HEK293 (cell line): ENCODE results near the gene TOM1.
A peak's percentile ranks its signal among the peaks of the same experiment; 100 is the strongest.

Experiments
- CTCF ChIA-PET: fragments of 350-600 bp; formaldehyde crosslinking; extraction: SDS; loops from one replicate; lab custom pipeline; 2021; ENCODE audit warnings: antibody characterized with exemption; lab: Yijun Ruan, JAX
- POLR2A ChIA-PET: fragments of 300-600 bp; formaldehyde crosslinking; extraction: SDS; loops from one replicate; lab custom pipeline; 2020; ENCODE audit warnings: antibody characterized with exemption, inconsistent platforms; lab: Yijun Ruan, JAX
- H3K27ac ChIP-seq: fragments of 200-500 bp; sonication (Bioruptor generic); 2 replicates; pipeline ENCODE4 v1.5.1; 2014; ENCODE audit warnings: low read depth, low read length, control low read depth, inconsistent platforms; ENCODE audit errors: extremely low read depth
- H3K36me3 ChIP-seq, 2 experiments: fragments of 200-500 bp in 1 of 2; sonication (Bioruptor generic) in 1 of 2; 1 replicate in 1 of 2; 2 replicates in 1 of 2; pipeline ENCODE4 v1.5.1; 2014 to 2017; ENCODE audit warnings: inconsistent platforms in 2 of 2, low read length in 2 of 2; ENCODE audit not compliant: control insufficient read depth in 2 of 2, insufficient read depth in 1 of 2
- H3K4me1 ChIP-seq: fragments of 200-500 bp; sonication (Bioruptor generic); 2 replicates; pipeline ENCODE4 v1.5.1; 2014; ENCODE audit warnings: mild to moderate bottlenecking, low read length, inconsistent platforms; ENCODE audit not compliant: control insufficient read depth, insufficient read depth
- H3K4me3 ChIP-seq: 2 replicates; pipeline ENCODE4 v1.5.1; 2011; ENCODE audit warnings: low read depth, mild to moderate bottlenecking, control low read depth, low read length, moderate library complexity
- H3K9me3 ChIP-seq: fragments of 200-500 bp; sonication (Bioruptor generic); 2 replicates; pipeline ENCODE4 v1.5.1; 2014; ENCODE audit warnings: low read depth, low read length, inconsistent platforms; ENCODE audit not compliant: control insufficient read depth, insufficient read depth
- GLI4 ChIP-seq: fragments of 450-650 bp; formaldehyde crosslinking; IDR thresholded peaks from 2 replicates; pipeline ENCODE4 v1.5.1; 2016; ENCODE audit warnings: missing biosample characterization, missing genetic modification characterization
- IKZF3 ChIP-seq: fragments of 450-650 bp; IDR thresholded peaks from 2 replicates; pipeline ENCODE4 v1.5.0; 2018; ENCODE audit warnings: missing biosample characterization, mild to moderate bottlenecking, missing genetic modification characterization, moderate library complexity
- PRDM6 ChIP-seq: fragments of 450-650 bp; formaldehyde crosslinking; IDR thresholded peaks from 2 replicates; pipeline ENCODE4 v1.5.1; 2017; ENCODE audit warnings: missing biosample characterization, missing genetic modification characterization
- RBAK ChIP-seq: fragments of 450-650 bp; formaldehyde crosslinking; IDR thresholded peaks from 2 replicates; pipeline ENCODE4 v1.5.1; 2016; ENCODE audit warnings: missing biosample characterization, missing genetic modification characterization
- SCRT1 ChIP-seq: fragments of 450-650 bp; formaldehyde crosslinking; IDR thresholded peaks from 2 replicates; pipeline ENCODE4 v1.5.1; 2016; ENCODE audit warnings: missing biosample characterization, missing genetic modification characterization, borderline replicate concordance
- ZBTB48 ChIP-seq: fragments of 450-650 bp; formaldehyde crosslinking; IDR thresholded peaks from 2 replicates; pipeline ENCODE4 v1.5.1; 2016; ENCODE audit warnings: missing biosample characterization, missing genetic modification characterization
- ZFP41 ChIP-seq: fragments of 450-650 bp; formaldehyde crosslinking; IDR thresholded peaks from 2 replicates; pipeline ENCODE4 v1.5.1; 2016; ENCODE audit warnings: missing biosample characterization, missing genetic modification characterization, borderline replicate concordance
- ZNF10 ChIP-seq: fragments of 450-650 bp; formaldehyde crosslinking; IDR thresholded peaks from 2 replicates; pipeline ENCODE4 v1.5.1; 2017; ENCODE audit warnings: missing biosample characterization, missing genetic modification characterization
- ZNF146 ChIP-seq: fragments of 450-650 bp; formaldehyde crosslinking; IDR thresholded peaks from 2 replicates; pipeline ENCODE4 v1.5.1; 2016; ENCODE audit warnings: missing biosample characterization, missing genetic modification characterization
- ZNF175 ChIP-seq: fragments of 450-650 bp; formaldehyde crosslinking; IDR thresholded peaks from 2 replicates; pipeline ENCODE4 v1.5.1; 2016; ENCODE audit warnings: missing biosample characterization, missing genetic modification characterization
- ZNF202 ChIP-seq: fragments of 450-650 bp; formaldehyde crosslinking; IDR thresholded peaks from 2 replicates; pipeline ENCODE4 v1.5.1; 2016; ENCODE audit warnings: missing biosample characterization, missing genetic modification characterization, borderline replicate concordance
- ZNF248 ChIP-seq: fragments of 450-650 bp; formaldehyde crosslinking; IDR thresholded peaks from 2 replicates; pipeline ENCODE4 v1.5.1; 2017; ENCODE audit warnings: missing biosample characterization, missing genetic modification characterization
- ZNF335 ChIP-seq: fragments of 450-650 bp; formaldehyde crosslinking; conservative IDR thresholded peaks from 2 replicates; pipeline ENCODE4 v1.5.1; 2016; ENCODE audit warnings: missing biosample characterization, missing genetic modification characterization
- ZNF37A ChIP-seq: fragments of 450-650 bp; IDR thresholded peaks from 2 replicates; pipeline ENCODE4 v1.5.1; 2018; ENCODE audit warnings: missing biosample characterization, missing genetic modification characterization
- ZNF423 ChIP-seq: fragments of 450-650 bp; formaldehyde crosslinking; IDR thresholded peaks from 2 replicates; pipeline ENCODE4 v1.5.1; 2016; ENCODE audit warnings: missing biosample characterization, missing genetic modification characterization
- ZNF658 ChIP-seq: fragments of 450-650 bp; formaldehyde crosslinking; IDR thresholded peaks from 2 replicates; pipeline ENCODE4; 2016; ENCODE audit warnings: missing biosample characterization, missing genetic modification characterization
- ZNF664 ChIP-seq: fragments of 450-650 bp; formaldehyde crosslinking; IDR thresholded peaks from 2 replicates; pipeline ENCODE4 v1.5.1; 2016; ENCODE audit warnings: missing biosample characterization, missing genetic modification characterization
- ZNF692 ChIP-seq: fragments of 450-650 bp; formaldehyde crosslinking; IDR thresholded peaks from 2 replicates; pipeline ENCODE4 v1.5.1; 2016; ENCODE audit warnings: missing biosample characterization, missing genetic modification characterization
- ZNF843 ChIP-seq: fragments of 450-650 bp; formaldehyde crosslinking; IDR thresholded peaks from 2 replicates; pipeline ENCODE4 v1.5.1; 2016; ENCODE audit warnings: missing biosample characterization, missing genetic modification characterization
- TF ChIP-seq, protein P1 (sequence below): fragments of 450-650 bp; formaldehyde crosslinking; IDR thresholded peaks from 2 replicates; pipeline ENCODE4 v1.5.1; 2016; ENCODE audit warnings: missing biosample characterization, missing genetic modification characterization
- TF ChIP-seq, protein P2 (sequence below): IDR thresholded peaks from 2 replicates; pipeline ENCODE4 v1.6.1; 2011; ENCODE audit warnings: mild to moderate bottlenecking, low read depth, low read length, borderline replicate concordance

Gene TOM1

DNA sequence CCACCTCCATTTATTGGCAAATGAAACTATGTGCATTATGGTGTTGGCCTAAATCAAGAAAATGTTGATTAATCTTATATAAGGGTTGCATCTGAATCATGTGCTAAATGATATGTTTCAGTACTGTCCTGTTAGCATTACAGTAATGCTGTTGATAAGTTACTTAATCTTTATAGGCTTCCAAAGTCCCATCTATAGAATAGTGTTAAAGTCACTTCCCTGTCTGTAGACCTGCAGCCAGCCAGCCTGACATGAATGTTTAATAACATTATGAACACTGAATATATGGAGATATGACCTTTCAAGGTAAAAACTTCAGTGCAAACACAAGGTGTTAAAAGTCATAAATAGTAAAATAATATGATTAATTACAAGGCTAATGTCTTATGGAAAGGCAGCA, 3.6 kb upstream of the TOM1 start:
- CTCF ChIA-PET: no interaction called here
- Histone ChIP-seq H3K36me3 (peaks cover 50 to 60% of the 10 kb centered on the region in 2 experiments), H3K9me3 (no peaks in the 10 kb centered on the region), H3K27ac (no peak overlapping the region), H3K4me3 (no peak overlapping the region), H3K4me1 (no peaks in the 10 kb centered on the region)
- TF ChIP-seq ZNF658 (tag by site-specific recombination) (no peak), ZFP41 (tag by site-specific recombination) (no peak)
- POLR2A ChIA-PET: no interaction called here

GRCh38 chr22:35299217-35299672, 449 bp upstream of the TOM1 start:
- ChIA-PET CTCF (interaction anchor here (0.8 kb wide), 1 partner anchor 10 kb away, joined by 3 read pairs; no protein-coding TSS in a partner anchor), POLR2A (interaction anchor here (0.6 to 1.4 kb wide), 17 partner anchors 8 to 767 kb away, joined by 3 to 8 read pairs (median 4); partner anchors contain the start of genes HMGXB4 and RASD2)
- TF ChIP-seq ZNF843 (tag by site-specific recombination): no peak
- TF ChIP-seq ZNF202 (tag by site-specific recombination): no peak
- TF ChIP-seq ZNF335 (tag by site-specific recombination): 0 out of 2 replicates have a peak, but pooled peaks have one; percentile 14
- TF ChIP-seq ZNF175 (tag by site-specific recombination): no peak
- TF ChIP-seq PRDM6 (tag by site-specific recombination): no peak
- no peak for TF ChIP-seq GLI4 (tag by site-specific recombination)
- TF ChIP-seq ZNF423 (tag by site-specific recombination): no peak
- no peak for TF ChIP-seq ZNF10 (tag by site-specific recombination)
- no peak for TF ChIP-seq ZNF248 (tag by site-specific recombination)
- TF ChIP-seq, protein P1, sequence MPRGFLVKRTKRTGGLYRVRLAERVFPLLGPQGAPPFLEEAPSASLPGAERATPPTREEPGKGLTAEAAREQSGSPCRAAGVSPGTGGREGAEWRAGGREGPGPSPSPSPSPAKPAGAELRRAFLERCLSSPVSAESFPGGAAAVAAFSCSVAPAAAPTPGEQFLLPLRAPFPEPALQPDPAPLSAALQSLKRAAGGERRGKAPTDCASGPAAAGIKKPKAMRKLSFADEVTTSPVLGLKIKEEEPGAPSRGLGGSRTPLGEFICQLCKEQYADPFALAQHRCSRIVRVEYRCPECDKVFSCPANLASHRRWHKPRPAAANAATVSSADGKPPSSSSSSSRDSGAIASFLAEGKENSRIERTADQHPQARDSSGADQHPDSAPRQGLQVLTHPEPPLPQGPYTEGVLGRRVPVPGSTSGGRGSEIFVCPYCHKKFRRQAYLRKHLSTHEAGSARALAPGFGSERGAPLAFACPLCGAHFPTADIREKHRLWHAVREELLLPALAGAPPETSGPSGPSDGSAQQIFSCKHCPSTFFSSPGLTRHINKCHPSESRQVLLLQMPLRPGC: no peak
- no peak for TF ChIP-seq ZNF146 (tag by site-specific recombination)
- no peak for TF ChIP-seq SCRT1
- TF ChIP-seq ZNF658 (tag by site-specific recombination): no peak
- TF ChIP-seq, protein P2, sequence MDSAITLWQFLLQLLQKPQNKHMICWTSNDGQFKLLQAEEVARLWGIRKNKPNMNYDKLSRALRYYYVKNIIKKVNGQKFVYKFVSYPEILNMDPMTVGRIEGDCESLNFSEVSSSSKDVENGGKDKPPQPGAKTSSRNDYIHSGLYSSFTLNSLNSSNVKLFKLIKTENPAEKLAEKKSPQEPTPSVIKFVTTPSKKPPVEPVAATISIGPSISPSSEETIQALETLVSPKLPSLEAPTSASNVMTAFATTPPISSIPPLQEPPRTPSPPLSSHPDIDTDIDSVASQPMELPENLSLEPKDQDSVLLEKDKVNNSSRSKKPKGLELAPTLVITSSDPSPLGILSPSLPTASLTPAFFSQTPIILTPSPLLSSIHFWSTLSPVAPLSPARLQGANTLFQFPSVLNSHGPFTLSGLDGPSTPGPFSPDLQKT: no peak
- peak; percentile 33; the same call in 1 of the 2 replicates for TF ChIP-seq ZNF692 (tag by site-specific recombination)
- no peak for TF ChIP-seq IKZF3
- TF ChIP-seq ZBTB48 (tag by site-specific recombination): peak; percentile 71
- no peak for TF ChIP-seq RBAK (tag by site-specific recombination)
- no peak for TF ChIP-seq ZNF37A (tag by site-specific recombination)
- TF ChIP-seq ZNF664 (tag by site-specific recombination): no peak
- H3K9me3 ChIP-seq: no peaks in the 10 kb centered on the region
- peak overlapping the region; percentile 8; the same call in 1 of the 2 replicates for H3K27ac ChIP-seq
- H3K4me1 ChIP-seq: no peaks in the 10 kb centered on the region
- H3K4me3 ChIP-seq: peak overlapping the region; percentile 74
- peaks cover 21 to 28% of the 10 kb centered on the region in 2 experiments for H3K36me3 ChIP-seq
